ENCODE data around the gene IGFBP5.

DNA sequence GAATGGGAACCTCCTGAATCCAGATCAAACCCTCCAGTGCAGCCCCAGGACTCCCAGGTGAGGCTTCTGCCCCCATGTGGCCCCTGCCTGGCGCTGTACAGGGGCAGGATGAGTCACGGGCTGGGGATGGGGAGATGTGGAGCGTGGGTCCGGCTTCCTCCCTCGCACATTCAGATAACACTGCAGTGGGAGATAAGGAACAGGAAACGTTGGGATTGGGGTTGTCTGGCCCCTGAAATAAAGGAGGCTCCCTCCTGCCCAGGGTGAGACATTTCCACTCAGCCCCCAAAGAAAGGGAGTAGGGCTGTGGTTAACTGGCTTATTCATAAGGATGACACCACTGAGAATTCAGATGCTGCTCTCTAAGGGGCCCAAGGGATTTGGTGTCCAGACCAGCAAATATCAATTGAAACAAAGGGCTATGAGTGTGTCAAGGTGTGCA lies 30.7 kb downstream of the IGFBP5 start:
- TF ChIP-seq POLR2A (IDR thresholded peaks at IDR 0.05) = no peak
- TF ChIP-seq, protein P1, sequence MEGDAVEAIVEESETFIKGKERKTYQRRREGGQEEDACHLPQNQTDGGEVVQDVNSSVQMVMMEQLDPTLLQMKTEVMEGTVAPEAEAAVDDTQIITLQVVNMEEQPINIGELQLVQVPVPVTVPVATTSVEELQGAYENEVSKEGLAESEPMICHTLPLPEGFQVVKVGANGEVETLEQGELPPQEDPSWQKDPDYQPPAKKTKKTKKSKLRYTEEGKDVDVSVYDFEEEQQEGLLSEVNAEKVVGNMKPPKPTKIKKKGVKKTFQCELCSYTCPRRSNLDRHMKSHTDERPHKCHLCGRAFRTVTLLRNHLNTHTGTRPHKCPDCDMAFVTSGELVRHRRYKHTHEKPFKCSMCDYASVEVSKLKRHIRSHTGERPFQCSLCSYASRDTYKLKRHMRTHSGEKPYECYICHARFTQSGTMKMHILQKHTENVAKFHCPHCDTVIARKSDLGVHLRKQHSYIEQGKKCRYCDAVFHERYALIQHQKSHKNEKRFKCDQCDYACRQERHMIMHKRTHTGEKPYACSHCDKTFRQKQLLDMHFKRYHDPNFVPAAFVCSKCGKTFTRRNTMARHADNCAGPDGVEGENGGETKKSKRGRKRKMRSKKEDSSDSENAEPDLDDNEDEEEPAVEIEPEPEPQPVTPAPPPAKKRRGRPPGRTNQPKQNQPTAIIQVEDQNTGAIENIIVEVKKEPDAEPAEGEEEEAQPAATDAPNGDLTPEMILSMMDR (IDR thresholded peaks at IDR 0.05) = no peak

Data from sigmoid colon (tissue), 3 donors.